ENCODE measurements around the gene SPSB4. TPM values are rescaled to one million over a fixed set of nuclear protein-coding genes. Genes with fewer than 3 reads are reported as not detected.

SPSB4 gene
- total RNA-seq, 1 donor from 2014 or later: 1.7 TPM

GRCh38 chr3:141073580-141073979 lies 22.4 kb downstream of the SPSB4 start:
- DNase-seq (ENCODE audit: low spot score): no peak

GRCh38 chr3:141074529-141074928 lies 23.4 kb downstream of the SPSB4 start:
- no peak for DNase-seq (ENCODE audit: low spot score)

GRCh38 chr3:141076036-141076773 lies 25.1 kb downstream of the SPSB4 start:
- DNase-seq (ENCODE audit: low spot score): no peak

- DNase-seq (ENCODE audit: low spot score): peak; percentile 90
These were observed 25.8 kb downstream of the SPSB4 start for GRCh38 chr3:141076797-141077571.

- no peak for DNase-seq (ENCODE audit: low spot score)
These were observed 26.5 kb downstream of the SPSB4 start for GRCh38 chr3:141077631-141078030.

- DNase-seq (ENCODE audit: low spot score): no peak
These were observed 27.1 kb downstream of the SPSB4 start for GRCh38 chr3:141078200-141078599.

GRCh38 chr3:141080431-141080830 lies 29.3 kb downstream of the SPSB4 start:
- DNase-seq (ENCODE audit: low spot score): no peak

- no peak for DNase-seq (ENCODE audit: low spot score)
These were observed 30.1 kb downstream of the SPSB4 start for GRCh38 chr3:141081141-141081795.

GRCh38 chr3:141082064-141082463 lies 30.9 kb downstream of the SPSB4 start:
- no peak for DNase-seq (ENCODE audit: low spot score)

GRCh38 chr3:141083226-141083625 lies 32.1 kb downstream of the SPSB4 start:
- DNase-seq (ENCODE audit: low spot score): no peak

GRCh38 chr3:141083836-141084649 lies 32.9 kb downstream of the SPSB4 start:
- DNase-seq (ENCODE audit: low spot score): peak; percentile 78

- DNase-seq (ENCODE audit: low spot score): no peak
These were observed 34.4 kb downstream of the SPSB4 start for GRCh38 chr3:141085343-141086070.

GRCh38 chr3:141086188-141086587 lies 35.0 kb downstream of the SPSB4 start:
- DNase-seq (ENCODE audit: low spot score): no peak

- peak; percentile 35 for DNase-seq (ENCODE audit: low spot score)
These were observed 36.1 kb downstream of the SPSB4 start for GRCh38 chr3:141087076-141087777.

- no peak for DNase-seq (ENCODE audit: low spot score)
These were observed 36.6 kb downstream of the SPSB4 start for GRCh38 chr3:141087778-141088130.

GRCh38 chr3:141089339-141090152 lies 38.4 kb downstream of the SPSB4 start:
- DNase-seq (ENCODE audit: low spot score): no peak

GRCh38 chr3:141091426-141091825 lies 40.3 kb downstream of the SPSB4 start:
- no peak for DNase-seq (ENCODE audit: low spot score)

GRCh38 chr3:141092663-141093062 lies 41.5 kb downstream of the SPSB4 start:
- DNase-seq (ENCODE audit: low spot score): no peak

- DNase-seq (ENCODE audit: low spot score): no peak
These were observed 42.2 kb downstream of the SPSB4 start for GRCh38 chr3:141093397-141093796.

All from umbilical cord (tissue), 2 donors.